Suprapubic skin (tissue), 3 donors: ENCODE results near the gene BASP1.

ENCODE experiments used
- EP300 ChIP-seq: sonication (generic); formaldehyde crosslinking; IDR thresholded peaks from one replicate; pipeline ENCODE4 v1.6.1; 2017; ENCODE audit warnings: antibody characterized with exemption
- POLR2A ChIP-seq, 2 donors: fragments of 450-650 bp; IDR thresholded peaks; one replicate each; pipeline ENCODE4 v1.6.1; 2017; ENCODE audit warnings: antibody characterized with exemption in 2 of 2, mild to moderate bottlenecking in 2 of 2, moderate library complexity in 2 of 2
- TF ChIP-seq, protein P1 (sequence below), 2 donors: fragments of 200-600 bp in 1 of 2; fragments of 450-650 bp in 1 of 2; sonication (generic) in 1 of 2; IDR thresholded peaks; one replicate each; pipeline ENCODE4 v1.5.1; 2016 to 2019; ENCODE audit warnings: antibody characterized with exemption in 2 of 2, mild to moderate bottlenecking in 1 of 2, moderate library complexity in 1 of 2

DNA sequence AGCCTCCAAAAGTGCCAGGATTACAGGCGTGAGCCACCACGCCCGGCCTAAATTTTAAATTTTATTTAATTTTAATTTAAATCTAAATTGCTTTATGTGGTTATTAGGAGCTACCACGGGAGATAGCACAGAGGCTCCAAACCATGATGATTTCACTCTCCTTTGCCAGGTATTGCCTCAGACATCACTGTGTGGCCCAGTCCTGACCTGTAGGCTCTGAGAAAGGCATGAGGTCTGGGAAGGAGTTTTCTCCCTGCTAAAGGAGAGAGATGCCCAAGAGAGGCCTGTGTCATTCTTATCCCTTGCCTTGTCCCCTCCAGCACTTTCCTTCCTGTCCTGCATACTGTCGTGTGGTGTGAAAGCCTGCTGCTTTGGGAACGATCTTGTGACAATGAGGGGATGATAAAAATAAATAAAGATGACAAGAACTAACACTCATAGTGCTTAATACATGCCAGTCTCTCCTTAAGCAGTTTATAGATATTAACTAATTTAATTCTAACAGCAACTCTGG lies 37.0 kb upstream of the BASP1 start:
- TF ChIP-seq, protein P1, sequence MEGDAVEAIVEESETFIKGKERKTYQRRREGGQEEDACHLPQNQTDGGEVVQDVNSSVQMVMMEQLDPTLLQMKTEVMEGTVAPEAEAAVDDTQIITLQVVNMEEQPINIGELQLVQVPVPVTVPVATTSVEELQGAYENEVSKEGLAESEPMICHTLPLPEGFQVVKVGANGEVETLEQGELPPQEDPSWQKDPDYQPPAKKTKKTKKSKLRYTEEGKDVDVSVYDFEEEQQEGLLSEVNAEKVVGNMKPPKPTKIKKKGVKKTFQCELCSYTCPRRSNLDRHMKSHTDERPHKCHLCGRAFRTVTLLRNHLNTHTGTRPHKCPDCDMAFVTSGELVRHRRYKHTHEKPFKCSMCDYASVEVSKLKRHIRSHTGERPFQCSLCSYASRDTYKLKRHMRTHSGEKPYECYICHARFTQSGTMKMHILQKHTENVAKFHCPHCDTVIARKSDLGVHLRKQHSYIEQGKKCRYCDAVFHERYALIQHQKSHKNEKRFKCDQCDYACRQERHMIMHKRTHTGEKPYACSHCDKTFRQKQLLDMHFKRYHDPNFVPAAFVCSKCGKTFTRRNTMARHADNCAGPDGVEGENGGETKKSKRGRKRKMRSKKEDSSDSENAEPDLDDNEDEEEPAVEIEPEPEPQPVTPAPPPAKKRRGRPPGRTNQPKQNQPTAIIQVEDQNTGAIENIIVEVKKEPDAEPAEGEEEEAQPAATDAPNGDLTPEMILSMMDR (IDR thresholded peaks at IDR 0.05) = no peak
- no peak for TF ChIP-seq EP300
- TF ChIP-seq POLR2A (IDR thresholded peaks at IDR 0.05) = no peak
